GM18511 (cell line): ENCODE measurements around the gene NASP.

Source experiments
- ATAC-seq: cut with Tn5 transposase; IDR thresholded peaks from one replicate; pipeline ENCODE4 v1.9.1; 2021; ENCODE audit warnings: mild to moderate bottlenecking, moderate library complexity; ENCODE audit not compliant: unreplicated experiment

NASP gene

GRCh38 chr1:45617618-45618017 lies 33.8 kb downstream of the NASP start:
- no peak for ATAC-seq

DNA sequence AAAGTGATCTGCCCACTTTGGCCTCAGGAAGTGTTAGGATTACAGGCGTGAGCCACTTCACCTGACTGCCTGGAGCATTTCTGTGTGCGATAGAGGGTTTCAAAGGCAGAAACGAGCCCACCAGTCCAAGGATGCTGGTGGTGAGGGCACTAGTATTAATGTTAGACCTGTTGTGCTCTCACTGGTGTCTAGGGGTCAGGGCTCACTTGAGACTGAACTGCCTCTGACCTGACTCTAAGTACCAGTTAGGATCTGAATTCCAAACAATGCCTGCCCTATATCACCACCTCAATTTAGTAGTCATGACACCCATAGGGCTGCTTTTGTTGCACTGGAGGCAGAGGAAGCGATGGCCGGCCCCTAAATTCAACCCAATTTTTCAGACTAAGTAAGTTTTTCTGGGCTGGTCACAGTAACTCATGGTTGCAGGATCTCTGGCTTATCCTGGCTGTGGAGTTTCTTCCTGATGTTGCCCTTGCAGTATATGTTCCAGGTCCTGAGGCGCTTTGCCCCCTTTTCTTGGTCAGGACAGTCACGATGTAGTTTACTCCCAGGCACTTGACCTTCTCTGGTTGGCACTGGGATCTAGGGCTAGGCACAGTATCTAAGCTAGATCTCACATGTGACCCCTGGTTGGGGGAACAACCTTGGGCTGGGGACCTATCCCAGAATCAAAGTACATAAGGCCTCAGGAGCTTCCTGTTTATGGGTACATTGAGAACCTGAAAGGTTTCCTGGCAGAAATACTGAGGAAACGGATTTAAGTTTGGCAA lies 35.5 kb downstream of the NASP start:
- ATAC-seq = no peak

GRCh38 chr1:45620588-45621500 lies 37.0 kb downstream of the NASP start:
- ATAC-seq = no peak

GRCh38 chr1:45621501-45621836 lies 37.6 kb downstream of the NASP start:
- no peak for ATAC-seq

DNA sequence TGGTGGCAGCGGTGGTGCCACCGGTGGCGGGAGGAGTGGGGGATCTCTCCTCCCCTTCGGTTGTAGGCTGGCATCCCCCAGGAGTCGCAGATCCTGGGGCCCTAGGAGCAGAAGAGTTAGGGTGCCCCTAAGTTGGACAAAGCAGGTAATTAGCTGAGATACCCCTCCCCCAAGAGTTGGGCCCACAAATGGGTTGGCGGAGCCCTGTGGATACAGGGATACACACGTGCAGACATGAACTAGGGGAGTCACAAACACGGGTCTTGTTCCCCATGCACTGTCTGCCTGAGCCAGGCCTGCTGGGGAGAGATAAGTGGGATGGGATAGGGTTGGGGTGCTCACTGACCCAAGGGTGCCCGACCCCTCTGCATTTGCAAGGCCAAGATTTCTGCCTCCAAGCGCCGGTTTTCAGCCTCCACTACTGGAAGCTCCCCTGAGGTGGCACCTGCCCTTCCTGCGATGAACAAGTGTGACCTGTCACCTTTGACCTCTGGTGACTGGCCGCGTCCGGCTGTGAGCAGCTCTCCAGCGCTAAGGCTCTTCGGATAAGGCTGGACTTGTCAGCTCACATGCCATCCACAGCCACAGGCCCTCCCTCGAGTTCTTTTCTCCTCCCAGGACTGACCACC lies 38.2 kb downstream of the NASP start:
- ATAC-seq = no peak

DNA sequence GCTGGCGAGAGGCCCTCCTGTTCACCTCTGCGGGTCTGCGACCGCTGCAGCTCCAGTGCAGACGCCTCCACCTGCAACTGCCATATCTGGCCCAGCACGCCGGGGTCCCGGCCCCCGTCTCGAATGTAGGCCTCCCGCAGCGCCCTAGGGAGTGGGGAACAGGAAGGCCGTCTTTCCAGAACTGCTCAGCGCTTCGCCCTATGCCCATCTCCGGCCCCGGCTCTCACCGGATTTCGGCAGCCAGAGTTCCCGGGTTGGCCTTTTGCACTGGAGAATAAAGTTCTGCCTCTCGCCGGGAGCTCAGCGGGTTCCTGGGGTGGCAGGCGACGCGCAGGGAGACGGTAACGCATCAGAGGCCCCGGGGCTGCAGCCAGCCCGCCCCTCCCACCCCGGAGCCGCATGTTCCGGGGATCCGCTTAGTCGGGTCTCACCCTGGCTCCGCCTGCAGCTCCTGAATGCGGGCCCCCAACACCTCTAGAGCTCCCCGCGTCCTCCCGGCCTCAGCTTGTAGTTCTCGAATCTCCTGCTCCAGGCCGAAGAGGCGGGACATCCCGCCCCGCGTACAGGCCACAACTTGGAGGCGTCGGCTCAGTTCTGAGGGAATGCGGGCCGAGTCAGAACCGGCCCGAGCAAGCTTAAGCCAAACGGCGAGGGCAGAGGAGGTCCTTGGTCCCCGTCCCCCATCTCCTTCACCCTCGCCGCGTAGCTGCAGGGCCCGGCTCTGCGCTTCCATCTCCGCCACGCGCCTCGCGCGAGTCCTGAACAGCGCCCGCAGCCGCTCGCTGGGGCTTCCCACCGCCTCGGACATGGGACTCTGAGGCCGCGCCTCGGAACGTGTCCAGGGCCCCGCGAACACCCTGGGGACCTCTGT lies 38.9 kb downstream of the NASP start:
- no peak for ATAC-seq

DNA sequence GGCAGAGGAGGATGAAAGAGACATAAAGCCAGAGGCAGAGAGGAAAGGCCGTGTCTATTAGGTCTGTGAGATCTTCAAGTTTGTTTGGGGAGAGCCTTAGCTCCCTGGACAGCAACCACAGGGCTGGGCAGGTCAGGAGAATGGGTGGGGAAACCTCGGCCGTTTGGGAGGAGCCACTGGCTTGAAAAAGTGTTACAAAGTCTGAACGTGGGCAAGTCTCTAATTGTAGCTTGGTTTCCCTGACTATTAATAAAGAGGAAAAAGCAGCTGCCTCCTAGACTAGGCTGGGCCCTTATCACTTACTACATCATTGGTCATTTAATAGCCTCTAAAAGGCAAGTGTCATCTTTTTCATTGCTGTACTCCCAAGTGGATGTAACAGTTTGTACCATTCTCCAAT lies 40.1 kb downstream of the NASP start, which contains the start of gene CCDC17:
Gene CCDC17, minus strand, starts transcription at position 83 of the 400 bp plus-strand sequence. CDS start 145 bp downstream, outside the sequence.
- no peak for ATAC-seq

- no peak for ATAC-seq
Observed at GRCh38 chr1:45629035-45629434, 45.2 kb downstream of the NASP start.

GRCh38 chr1:45630429-45630828 lies 46.6 kb downstream of the NASP start:
- ATAC-seq = no peak

DNA sequence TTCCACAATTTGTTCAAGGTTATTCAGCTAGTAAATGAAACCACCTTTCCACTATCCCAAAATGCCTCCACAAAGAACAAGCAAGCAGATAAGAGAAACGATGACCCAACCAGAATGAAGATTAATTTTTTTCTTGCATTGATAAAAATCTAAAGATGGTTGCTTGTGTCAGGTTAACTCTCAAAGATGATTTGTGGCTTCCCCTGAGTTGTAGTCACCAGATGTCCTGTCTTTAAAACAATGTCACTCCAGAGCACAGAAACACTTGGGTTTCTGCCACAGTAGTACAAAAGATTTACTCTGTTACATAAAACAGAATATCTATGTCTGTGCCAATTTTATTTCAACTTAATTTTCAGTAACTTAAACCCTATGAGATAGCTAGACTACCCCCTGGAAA lies 51.4 kb downstream of the NASP start:
- ATAC-seq = no peak

- ATAC-seq = no peak
Observed at GRCh38 chr1:45640293-45640692, 56.5 kb downstream of the NASP start.

- no peak for ATAC-seq
Observed at GRCh38 chr1:45643321-45643720, 59.5 kb downstream of the NASP start.

GRCh38 chr1:45643978-45644377 lies 60.1 kb downstream of the NASP start:
- no peak for ATAC-seq

DNA sequence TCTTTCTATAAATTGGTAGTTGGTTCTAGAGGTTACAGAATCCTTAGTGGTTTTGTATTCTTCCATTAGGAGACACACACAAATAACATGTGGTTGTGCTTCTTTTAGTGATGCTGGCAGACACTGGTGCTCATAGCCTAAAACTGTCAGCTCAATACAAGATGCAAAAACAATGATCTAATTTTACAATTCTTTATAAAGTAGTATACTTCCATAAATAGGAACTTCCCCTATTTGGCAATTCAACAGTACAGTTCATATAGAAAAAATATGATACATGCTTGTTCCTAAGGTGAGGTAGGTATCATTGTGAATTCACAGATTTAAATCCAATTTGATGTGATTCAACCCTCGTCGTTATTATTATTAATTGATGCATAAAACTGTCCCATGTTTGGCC lies 60.8 kb downstream of the NASP start:
- ATAC-seq = no peak

DNA sequence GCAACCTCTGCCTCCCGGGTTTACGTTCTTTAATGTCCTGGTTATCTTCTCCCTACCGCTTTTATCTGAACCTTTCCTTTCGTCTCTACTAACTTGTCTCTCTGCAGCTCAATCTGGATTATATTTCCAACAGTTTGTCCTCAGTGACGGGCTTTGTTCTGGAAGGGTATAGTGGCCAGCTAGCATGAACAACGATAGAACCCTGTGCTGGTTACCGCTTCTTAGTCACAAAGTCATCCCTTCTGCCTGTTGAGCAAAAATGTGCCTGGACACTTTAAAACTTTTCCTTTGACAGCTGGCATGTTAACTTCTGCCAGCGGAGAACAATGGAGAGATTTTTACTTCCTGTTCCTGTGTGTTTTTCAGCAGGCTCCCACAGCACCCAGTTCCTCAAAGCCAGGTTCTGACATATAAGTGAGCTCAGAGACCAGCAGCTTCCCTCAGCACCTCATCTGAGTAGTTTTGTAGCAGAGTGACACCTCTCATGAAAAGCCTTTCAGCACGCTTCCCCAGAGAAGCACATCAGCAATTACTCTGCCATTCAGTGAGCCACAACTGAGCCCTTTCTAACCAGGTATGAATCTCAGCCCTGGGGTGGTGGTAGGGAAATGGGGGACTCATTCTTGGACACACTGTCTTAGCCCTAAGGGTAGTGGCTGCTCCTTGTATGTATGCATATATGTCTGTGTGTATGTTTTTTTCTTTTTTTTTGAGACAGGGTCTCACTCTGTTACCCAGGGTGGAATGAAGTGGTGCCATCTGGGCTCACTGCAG lies 63.6 kb downstream of the NASP start:
- ATAC-seq = no peak

DNA sequence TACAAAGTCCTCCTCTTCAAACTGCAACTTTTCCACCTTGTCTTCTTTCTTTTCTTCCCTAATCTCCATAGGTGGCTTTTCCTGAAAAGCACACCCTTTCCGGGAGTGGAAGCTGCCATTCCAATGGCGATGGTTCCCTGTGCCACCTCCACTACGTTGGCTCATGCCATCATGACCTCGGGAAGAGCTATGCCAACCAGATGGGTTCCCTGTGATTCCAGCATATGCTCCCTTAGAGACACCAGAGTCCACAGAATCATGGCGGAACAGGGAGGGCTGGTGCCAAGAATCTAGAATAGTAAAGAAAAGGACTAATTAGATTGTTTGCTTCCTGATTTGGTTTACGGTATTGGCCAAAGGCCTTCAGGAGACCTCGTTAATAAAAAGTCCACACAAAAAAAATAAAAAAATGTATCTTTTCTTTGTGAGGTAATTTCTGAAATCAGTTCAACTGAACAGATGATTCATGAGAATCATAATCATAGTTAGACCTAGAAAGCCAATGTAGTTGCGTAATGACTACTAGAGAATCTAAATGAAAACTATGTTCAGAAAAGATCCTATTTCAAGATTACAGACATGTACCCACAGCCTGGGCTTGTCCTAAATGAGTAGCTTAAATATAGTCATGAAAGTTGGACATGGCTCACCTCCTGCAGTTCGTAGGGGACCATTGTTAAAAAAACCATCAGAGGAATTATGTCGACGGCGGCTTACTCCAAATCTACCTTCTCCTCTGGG lies 70.9 kb downstream of the NASP start:
- ATAC-seq = no peak

DNA sequence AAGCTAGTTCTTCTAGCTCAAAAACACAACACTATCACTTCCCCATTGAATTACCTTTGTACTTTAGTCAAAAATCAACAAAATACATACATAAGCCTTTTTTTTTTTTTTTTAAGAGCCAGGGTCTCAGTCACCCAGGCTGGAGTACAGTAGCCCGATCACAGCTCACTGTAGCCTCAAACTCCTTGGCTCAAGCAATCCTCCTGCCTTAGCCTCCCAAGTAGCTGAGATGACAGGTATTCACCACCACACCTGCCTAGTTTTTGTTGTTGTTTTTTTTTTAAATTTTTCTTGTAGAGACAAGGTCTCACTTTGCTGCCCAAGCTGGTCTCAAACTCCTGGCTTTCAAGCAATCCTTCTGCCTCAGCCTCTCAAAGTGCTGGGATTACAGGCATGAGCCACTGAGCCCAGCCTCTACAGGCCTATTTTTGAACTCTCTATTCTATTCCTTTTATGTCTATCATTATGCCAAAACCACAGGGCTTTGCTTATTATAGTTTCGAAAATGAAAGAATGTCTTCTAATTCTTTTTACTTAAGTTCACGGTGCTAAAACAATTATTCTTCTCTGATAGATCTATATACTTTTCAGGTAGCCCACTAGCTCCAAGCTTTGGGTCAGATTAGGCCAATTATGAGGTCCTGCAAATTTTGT lies 72.9 kb downstream of the NASP start:
- no peak for ATAC-seq

- ATAC-seq = no peak
Observed at GRCh38 chr1:45658171-45658570, 74.3 kb downstream of the NASP start.

- ATAC-seq = no peak
Observed at GRCh38 chr1:45659222-45659621, 75.4 kb downstream of the NASP start.
